H1 (cell line): ENCODE measurements around the gene IL21.

Source experiments
- CEBPB ChIP-seq: IDR thresholded peaks from 2 replicates; pipeline ENCODE4 v1.6.1; 2012; ENCODE audit warnings: low read depth, low read length
- EP300 ChIP-seq, 2 experiments: IDR thresholded peaks; 1 replicate in 1 of 2; 2 replicates in 1 of 2; pipeline ENCODE4 v1.6.1; 2011 to 2012; ENCODE audit warnings: low read depth in 2 of 2, low read length in 2 of 2, mild to moderate bottlenecking in 2 of 2, borderline replicate concordance in 1 of 2, inconsistent platforms in 1 of 2, moderate library complexity in 1 of 2
- JUND ChIP-seq: IDR thresholded peaks from 2 replicates; pipeline ENCODE4 v1.6.1; 2011; ENCODE audit warnings: mild to moderate bottlenecking, improper control_type of control experiment, low read length
- NRF1 ChIP-seq: IDR thresholded peaks from 2 replicates; pipeline ENCODE4 v1.6.1; 2011; ENCODE audit warnings: mild to moderate bottlenecking, low read depth, low read length, improper control_type of control experiment
- RXRA ChIP-seq: IDR thresholded peaks from 2 replicates; pipeline ENCODE4 v1.6.1; 2011; ENCODE audit warnings: low read depth, mild to moderate bottlenecking, low read length, moderate library complexity; ENCODE audit not compliant: insufficient read depth
- SP1 ChIP-seq: IDR thresholded peaks from 2 replicates; pipeline ENCODE4 v1.6.1; 2011; ENCODE audit warnings: low read depth, low read length
- TAF1 ChIP-seq: IDR thresholded peaks from 2 replicates; pipeline ENCODE4 v1.6.1; 2011; ENCODE audit warnings: mild to moderate bottlenecking, low read depth, low read length
- TF ChIP-seq, protein P1 (sequence below), 3 experiments: IDR thresholded peaks; 1 replicate in 2 of 3; 2 replicates in 1 of 3; pipeline versions ENCODE4 v1.5.1 to v1.6.1; 2011; ENCODE audit warnings: low read length in 3 of 3, mild to moderate bottlenecking in 3 of 3, inconsistent platforms in 2 of 3, low read depth in 1 of 3, moderate library complexity in 1 of 3; ENCODE audit not compliant: insufficient read depth in 1 of 3; ENCODE audit errors: control extremely low read depth in 1 of 3

GRCh38 chr4:122639181-122639580 lies 18.3 kb upstream of the IL21 start:
- TF ChIP-seq RXRA (no peak), SP1 (no peak), CEBPB (no peak), TAF1 (no peak), NRF1 (no peak), EP300 (IDR thresholded peaks at IDR 0.05; ENCODE audit: borderline replicate concordance in 1 of 2, low read depth in 2 of 2, low read length in 2 of 2) (no peak), JUND (no peak)
- TF ChIP-seq, protein P1, sequence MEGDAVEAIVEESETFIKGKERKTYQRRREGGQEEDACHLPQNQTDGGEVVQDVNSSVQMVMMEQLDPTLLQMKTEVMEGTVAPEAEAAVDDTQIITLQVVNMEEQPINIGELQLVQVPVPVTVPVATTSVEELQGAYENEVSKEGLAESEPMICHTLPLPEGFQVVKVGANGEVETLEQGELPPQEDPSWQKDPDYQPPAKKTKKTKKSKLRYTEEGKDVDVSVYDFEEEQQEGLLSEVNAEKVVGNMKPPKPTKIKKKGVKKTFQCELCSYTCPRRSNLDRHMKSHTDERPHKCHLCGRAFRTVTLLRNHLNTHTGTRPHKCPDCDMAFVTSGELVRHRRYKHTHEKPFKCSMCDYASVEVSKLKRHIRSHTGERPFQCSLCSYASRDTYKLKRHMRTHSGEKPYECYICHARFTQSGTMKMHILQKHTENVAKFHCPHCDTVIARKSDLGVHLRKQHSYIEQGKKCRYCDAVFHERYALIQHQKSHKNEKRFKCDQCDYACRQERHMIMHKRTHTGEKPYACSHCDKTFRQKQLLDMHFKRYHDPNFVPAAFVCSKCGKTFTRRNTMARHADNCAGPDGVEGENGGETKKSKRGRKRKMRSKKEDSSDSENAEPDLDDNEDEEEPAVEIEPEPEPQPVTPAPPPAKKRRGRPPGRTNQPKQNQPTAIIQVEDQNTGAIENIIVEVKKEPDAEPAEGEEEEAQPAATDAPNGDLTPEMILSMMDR (IDR thresholded peaks at IDR 0.05; ENCODE audit: control extremely low read depth in 1 of 3, insufficient read depth in 1 of 3, low read depth in 1 of 3, low read length in 3 of 3): no peak
